Panc1 (cell line): ENCODE data around the gene ITGB1.
"Not testable (repeated sequence)": the region's sequence is repeated elsewhere in the genome, so short reads cannot be mapped to it uniquely, and the experiment has no call there.

Source experiments
- POLR2AphosphoS5 ChIP-seq: IDR thresholded peaks from 2 replicates; pipeline ENCODE4 v1.6.1; 2012; ENCODE audit warnings: mild to moderate bottlenecking, low read depth, low read length, moderate library complexity
- SIN3A ChIP-seq: IDR thresholded peaks from 2 replicates; pipeline ENCODE4 v1.6.1; 2012; ENCODE audit warnings: low read depth, mild to moderate bottlenecking, low read length, moderate library complexity, borderline replicate concordance; ENCODE audit not compliant: insufficient read depth
- TCF7L2 ChIP-seq: IDR thresholded peaks from 2 replicates; pipeline ENCODE4 v1.6.1; 2011; ENCODE audit warnings: mild to moderate bottlenecking, low read depth, low read length, inconsistent platforms
- TF ChIP-seq, protein P1 (sequence below): fragments of 450-650 bp; IDR thresholded peaks from 2 replicates; pipeline ENCODE4 v1.5.1; 2017; ENCODE audit warnings: mild to moderate bottlenecking
- TF ChIP-seq, protein P2 (sequence below), 2 experiments: IDR thresholded peaks; 2 replicates each; pipeline ENCODE4 v1.6.1; 2011 to 2012; ENCODE audit warnings: low read depth in 2 of 2, control low read depth in 1 of 2, low read length in 1 of 2, mild to moderate bottlenecking in 1 of 2, moderate library complexity in 1 of 2; ENCODE audit not compliant: insufficient read depth in 1 of 2

DNA sequence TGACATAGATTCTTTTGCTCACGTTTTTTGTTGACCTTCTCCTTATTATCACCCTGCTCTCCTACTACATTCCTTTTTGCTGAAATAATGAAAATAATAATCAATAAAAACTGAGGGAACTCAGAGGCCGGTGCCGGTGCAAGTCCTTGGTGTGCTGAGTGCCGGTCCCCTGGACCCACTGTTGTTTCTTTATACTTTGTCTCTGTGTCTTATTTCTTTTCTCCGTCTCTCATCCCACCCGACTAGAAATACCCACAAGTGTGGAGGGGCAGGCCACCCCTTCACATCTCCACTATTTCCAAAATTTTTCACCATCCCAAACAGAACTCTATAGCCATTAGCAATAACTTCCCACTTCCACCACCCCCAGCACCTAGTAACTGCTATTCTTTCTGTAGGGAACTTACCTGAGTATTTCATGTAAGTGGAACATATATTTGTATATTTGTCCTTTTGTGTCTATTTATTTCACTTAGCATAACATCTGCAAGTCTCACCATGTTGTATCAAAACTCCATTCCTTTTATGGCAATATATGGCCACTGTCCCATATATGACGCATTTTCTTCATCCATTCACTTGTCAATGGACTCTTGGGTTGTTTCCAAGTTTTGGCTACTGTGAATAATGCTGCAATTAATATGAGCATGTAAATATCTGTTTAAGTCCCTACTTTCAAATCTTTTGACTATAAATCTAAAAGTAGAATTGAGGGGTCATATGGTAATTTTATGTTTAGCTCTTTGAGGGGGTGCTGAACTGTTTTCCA, 62.6 kb downstream of the ITGB1 start:
- TF ChIP-seq, protein P1, sequence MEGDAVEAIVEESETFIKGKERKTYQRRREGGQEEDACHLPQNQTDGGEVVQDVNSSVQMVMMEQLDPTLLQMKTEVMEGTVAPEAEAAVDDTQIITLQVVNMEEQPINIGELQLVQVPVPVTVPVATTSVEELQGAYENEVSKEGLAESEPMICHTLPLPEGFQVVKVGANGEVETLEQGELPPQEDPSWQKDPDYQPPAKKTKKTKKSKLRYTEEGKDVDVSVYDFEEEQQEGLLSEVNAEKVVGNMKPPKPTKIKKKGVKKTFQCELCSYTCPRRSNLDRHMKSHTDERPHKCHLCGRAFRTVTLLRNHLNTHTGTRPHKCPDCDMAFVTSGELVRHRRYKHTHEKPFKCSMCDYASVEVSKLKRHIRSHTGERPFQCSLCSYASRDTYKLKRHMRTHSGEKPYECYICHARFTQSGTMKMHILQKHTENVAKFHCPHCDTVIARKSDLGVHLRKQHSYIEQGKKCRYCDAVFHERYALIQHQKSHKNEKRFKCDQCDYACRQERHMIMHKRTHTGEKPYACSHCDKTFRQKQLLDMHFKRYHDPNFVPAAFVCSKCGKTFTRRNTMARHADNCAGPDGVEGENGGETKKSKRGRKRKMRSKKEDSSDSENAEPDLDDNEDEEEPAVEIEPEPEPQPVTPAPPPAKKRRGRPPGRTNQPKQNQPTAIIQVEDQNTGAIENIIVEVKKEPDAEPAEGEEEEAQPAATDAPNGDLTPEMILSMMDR, result not testable (repeated sequence)
- TF ChIP-seq, protein P2, sequence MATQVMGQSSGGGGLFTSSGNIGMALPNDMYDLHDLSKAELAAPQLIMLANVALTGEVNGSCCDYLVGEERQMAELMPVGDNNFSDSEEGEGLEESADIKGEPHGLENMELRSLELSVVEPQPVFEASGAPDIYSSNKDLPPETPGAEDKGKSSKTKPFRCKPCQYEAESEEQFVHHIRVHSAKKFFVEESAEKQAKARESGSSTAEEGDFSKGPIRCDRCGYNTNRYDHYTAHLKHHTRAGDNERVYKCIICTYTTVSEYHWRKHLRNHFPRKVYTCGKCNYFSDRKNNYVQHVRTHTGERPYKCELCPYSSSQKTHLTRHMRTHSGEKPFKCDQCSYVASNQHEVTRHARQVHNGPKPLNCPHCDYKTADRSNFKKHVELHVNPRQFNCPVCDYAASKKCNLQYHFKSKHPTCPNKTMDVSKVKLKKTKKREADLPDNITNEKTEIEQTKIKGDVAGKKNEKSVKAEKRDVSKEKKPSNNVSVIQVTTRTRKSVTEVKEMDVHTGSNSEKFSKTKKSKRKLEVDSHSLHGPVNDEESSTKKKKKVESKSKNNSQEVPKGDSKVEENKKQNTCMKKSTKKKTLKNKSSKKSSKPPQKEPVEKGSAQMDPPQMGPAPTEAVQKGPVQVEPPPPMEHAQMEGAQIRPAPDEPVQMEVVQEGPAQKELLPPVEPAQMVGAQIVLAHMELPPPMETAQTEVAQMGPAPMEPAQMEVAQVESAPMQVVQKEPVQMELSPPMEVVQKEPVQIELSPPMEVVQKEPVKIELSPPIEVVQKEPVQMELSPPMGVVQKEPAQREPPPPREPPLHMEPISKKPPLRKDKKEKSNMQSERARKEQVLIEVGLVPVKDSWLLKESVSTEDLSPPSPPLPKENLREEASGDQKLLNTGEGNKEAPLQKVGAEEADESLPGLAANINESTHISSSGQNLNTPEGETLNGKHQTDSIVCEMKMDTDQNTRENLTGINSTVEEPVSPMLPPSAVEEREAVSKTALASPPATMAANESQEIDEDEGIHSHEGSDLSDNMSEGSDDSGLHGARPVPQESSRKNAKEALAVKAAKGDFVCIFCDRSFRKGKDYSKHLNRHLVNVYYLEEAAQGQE (IDR thresholded peaks at IDR 0.05; ENCODE audit: insufficient read depth in 1 of 2, low read depth in 2 of 2, low read length in 1 of 2), result not testable (repeated sequence)
- not testable (repeated sequence) for TF ChIP-seq POLR2AphosphoS5, SIN3A, TCF7L2
